Measurements from ENCODE around the gene IL24.
"Not testable (repeated sequence)": the region's sequence is repeated elsewhere in the genome, so short reads cannot be mapped to it uniquely, and the experiment has no call there.

DNA sequence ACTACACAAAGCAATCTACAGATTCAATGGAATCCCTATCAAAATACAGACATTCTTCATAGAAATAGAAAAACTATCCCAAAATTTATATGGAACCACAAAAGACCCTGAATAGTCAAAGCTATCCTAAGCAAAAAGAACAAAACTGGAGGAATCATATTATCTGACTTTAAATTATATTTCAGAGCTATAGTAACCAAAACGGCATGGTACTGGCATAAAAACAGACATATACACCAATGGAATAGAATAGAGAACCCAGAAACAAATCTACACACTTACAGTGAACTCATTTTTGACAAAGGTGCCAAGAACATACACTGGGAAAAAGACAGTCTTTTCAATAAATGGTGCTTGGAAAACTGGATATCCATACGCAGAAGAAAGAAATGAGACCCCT is 44.6 kb upstream of the IL24 start:
- TF ChIP-seq POLR2AphosphoS5 (IDR thresholded peaks at IDR 0.05; ENCODE audit: borderline replicate concordance, low read depth, low read length); EZH2 (IDR thresholded peaks at IDR 0.05): not testable (repeated sequence)

Measured in SK-N-MC (cell line).